Glutamatergic neuron (in vitro differentiated cells): Measurements from ENCODE around the gene AP2A1. TPM values are rescaled to one million over a fixed set of nuclear protein-coding genes. Genes with fewer than 3 reads are reported as not detected.

Experiments used
- DNase-seq: peaks from one replicate; pipeline ENCODE4 v3.0.0; 2022
- H3K27ac Mint-ChIP-seq: one replicate; pipeline ENCODE4 v1.8.0; 2020; ENCODE audit warnings: mild to moderate bottlenecking, mixed read lengths, inconsistent platforms; ENCODE audit not compliant: unreplicated experiment
- H3K27me3 Mint-ChIP-seq: one replicate; pipeline ENCODE4 v1.8.0; 2020; ENCODE audit warnings: mild to moderate bottlenecking, moderate library complexity, mixed read lengths, inconsistent platforms; ENCODE audit not compliant: unreplicated experiment
- H3K36me3 Mint-ChIP-seq: one replicate; pipeline ENCODE4 v1.8.0; 2020; ENCODE audit warnings: mild to moderate bottlenecking, mixed read lengths, inconsistent platforms; ENCODE audit not compliant: unreplicated experiment
- H3K4me1 Mint-ChIP-seq: one replicate; pipeline ENCODE4 v1.8.0; 2020; ENCODE audit warnings: mild to moderate bottlenecking, low read depth, mixed read lengths, inconsistent platforms; ENCODE audit not compliant: unreplicated experiment
- H3K4me3 Mint-ChIP-seq: one replicate; pipeline ENCODE4 v1.8.0; 2020; ENCODE audit warnings: mild to moderate bottlenecking, mixed read lengths, inconsistent platforms; ENCODE audit not compliant: unreplicated experiment
- H3K9me3 Mint-ChIP-seq: one replicate; pipeline ENCODE4 v1.8.0; 2020; ENCODE audit warnings: mild to moderate bottlenecking, moderate library complexity, mixed read lengths, inconsistent platforms; ENCODE audit not compliant: unreplicated experiment
- CTCF ChIP-seq: fragments of 200-600 bp; sonication (generic); IDR thresholded peaks from one replicate; pipeline ENCODE4 v1.5.0; 2021; ENCODE audit not compliant: partially characterized antibody, unreplicated experiment
- total RNA-seq: library from RNA; stranded (reverse); fragmentation: NEBNext Ultra II Directional; extraction: Animal tissue kit (Norgen Biotek cat#: 25700); gene quantifications from one replicate; pipeline ENCODE4 v1.2.1, GENCODE V29; 2021; ENCODE audit not compliant: unreplicated experiment

The AP2A1 gene
- total RNA-seq, 1 donor from 2014 or later = 175 TPM

- Mint-ChIP-seq H3K4me1 (peaks cover 2% of the 10 kb centered on the region), H3K27me3 (peaks cover 7% of the 10 kb centered on the region), H3K9me3 (peaks cover 5% of the 10 kb centered on the region), H3K4me3 (no peak overlapping the region), H3K36me3 (no peaks in the 10 kb centered on the region), H3K27ac (no peak overlapping the region)
- DNase-seq = no peak
- no peak for TF ChIP-seq CTCF
Observed at GRCh38 chr19:49830766-49831165, 64.0 kb downstream of the AP2A1 start.

GRCh38 chr19:49831592-49831991 lies 64.8 kb downstream of the AP2A1 start:
- Mint-ChIP-seq H3K9me3 (peaks cover 3% of the 10 kb centered on the region), H3K27ac (no peak overlapping the region), H3K36me3 (no peaks in the 10 kb centered on the region), H3K27me3 (peaks cover 7% of the 10 kb centered on the region), H3K4me3 (no peak overlapping the region), H3K4me1 (peaks cover 2% of the 10 kb centered on the region)
- TF ChIP-seq CTCF = no peak
- no peak for DNase-seq

GRCh38 chr19:49832556-49832955 lies 65.8 kb downstream of the AP2A1 start:
- Mint-ChIP-seq H3K27me3 (peaks cover 5% of the 10 kb centered on the region), H3K9me3 (peaks cover 3% of the 10 kb centered on the region), H3K4me1 (no peaks in the 10 kb centered on the region), H3K27ac (no peak overlapping the region), H3K36me3 (peaks cover 6% of the 10 kb centered on the region), H3K4me3 (no peak overlapping the region)
- TF ChIP-seq CTCF = no peak
- no peak for DNase-seq

GRCh38 chr19:49833599-49833998 lies 66.8 kb downstream of the AP2A1 start:
- Mint-ChIP-seq H3K4me1 (no peaks in the 10 kb centered on the region), H3K9me3 (peaks cover 3% of the 10 kb centered on the region), H3K4me3 (no peak overlapping the region), H3K27ac (no peak overlapping the region), H3K36me3 (peaks cover 12% of the 10 kb centered on the region), H3K27me3 (peaks cover 7% of the 10 kb centered on the region)
- no peak for DNase-seq
- no peak for TF ChIP-seq CTCF

GRCh38 chr19:49835562-49835961 lies 68.8 kb downstream of the AP2A1 start:
- H3K4me1 Mint-ChIP-seq = no peaks in the 10 kb centered on the region
- no peak for DNase-seq
- no peak overlapping the region for H3K27ac Mint-ChIP-seq
- H3K4me3 Mint-ChIP-seq = no peak overlapping the region
- peaks cover 3% of the 10 kb centered on the region for H3K9me3 Mint-ChIP-seq
- peaks cover 5% of the 10 kb centered on the region for H3K27me3 Mint-ChIP-seq
- peaks cover 20% of the 10 kb centered on the region for H3K36me3 Mint-ChIP-seq
- no peak for TF ChIP-seq CTCF
